Spleen (tissue), 11 donors: ENCODE measurements around the gene VSIG10L. TPM values are rescaled to one million over a fixed set of nuclear protein-coding genes. Genes with fewer than 3 reads are reported as not detected.

Source experiments
- DNase-seq: peaks from one replicate; pipeline ENCODE4 v3.0.0-alpha.2; 2020
- H3K27ac ChIP-seq, 8 donors: fragments of 200-600 bp; sonication (generic) in 7 of 8; 1 replicate in 4 of 8; 2 replicates in 4 of 8; pipeline versions ENCODE4 v1.5.0 to v1.8.0; 2016 to 2021; ENCODE audit warnings: inconsistent platforms in 4 of 8, mild to moderate bottlenecking in 4 of 8, moderate library complexity in 1 of 8
- H3K27me3 ChIP-seq, 7 donors: fragments of 200-600 bp; sonication (generic) in 6 of 7; replicated peaks in 1 of 7; 1 replicate in 4 of 7; 2 replicates in 3 of 7; pipeline versions ENCODE4 v1.5.0 to v1.8.0; 2016 to 2021; ENCODE audit warnings: inconsistent platforms in 3 of 7, mild to moderate bottlenecking in 1 of 7
- H3K36me3 ChIP-seq, 6 donors: fragments of 200-600 bp; sonication (generic) in 5 of 6; 1 replicate in 4 of 6; 2 replicates in 2 of 6; pipeline versions ENCODE4 v1.5.0 to v1.8.0; 2016 to 2021; ENCODE audit warnings: inconsistent platforms in 2 of 6
- H3K4me1 ChIP-seq, 6 donors: fragments of 200-600 bp; sonication (generic) in 5 of 6; 1 replicate in 3 of 6; 2 replicates in 3 of 6; pipeline versions ENCODE4 v1.5.0 to v1.8.0; 2016 to 2021; ENCODE audit warnings: inconsistent platforms in 3 of 6
- H3K4me3 ChIP-seq, 8 donors: fragments of 200-600 bp; sonication (generic) in 7 of 8; 1 replicate in 4 of 8; 2 replicates in 4 of 8; pipeline versions ENCODE4 v1.5.0 to v1.8.0; 2016 to 2021; ENCODE audit warnings: inconsistent platforms in 4 of 8, mild to moderate bottlenecking in 4 of 8, moderate library complexity in 2 of 8
- H3K9me3 ChIP-seq, 8 donors: fragments of 200-600 bp; sonication (generic) in 7 of 8; 1 replicate in 4 of 8; 2 replicates in 4 of 8; pipeline versions ENCODE4 v1.5.0 to v1.8.0; 2016 to 2021; ENCODE audit warnings: inconsistent platforms in 4 of 8
- CTCF ChIP-seq, 11 experiments: fragments of 200-600 bp in 7 of 11; fragments of 450-650 bp in 4 of 11; sonication (generic) in 4 of 11; IDR thresholded peaks in 8 of 11; conservative IDR thresholded peaks in 3 of 11; 1 replicate in 7 of 11; 2 replicates in 4 of 11; pipeline versions ENCODE4 v1.4.0 to v1.8.0; 2016 to 2021; ENCODE audit warnings: antibody characterized with exemption in 11 of 11, inconsistent platforms in 4 of 11, mild to moderate bottlenecking in 1 of 11
- POLR2A ChIP-seq, 3 donors: fragments of 450-650 bp; IDR thresholded peaks; one replicate each; pipeline ENCODE4 v1.5.1; 2017; ENCODE audit warnings: antibody characterized with exemption in 3 of 3, mild to moderate bottlenecking in 1 of 3
- POLR2AphosphoS5 ChIP-seq, 3 donors: sonication (generic); formaldehyde crosslinking; IDR thresholded peaks; one replicate each; pipeline ENCODE4 v1.5.1; 2017; ENCODE audit warnings: antibody characterized with exemption in 3 of 3
- WGBS, 5 donors: extraction: QIAGEN DNeasy Blood & Tissue Kit in 3 of 5; methylation state at CpG; one replicate each; pipeline versions ENCODE4 v1.1.5 to v1.1.7; 2013 to 2018; 5-methylcytosine and 5-hydroxymethylcytosine counted together
- intact Hi-C: fragments of 100-400 bp; cut with DNase I; formaldehyde crosslinking; loops from one replicate; pipeline ENCODE4 v1.15.0; 2023; ENCODE audit warnings: low total_unique reads
- polyA plus RNA-seq, 3 donors: library from polyadenylated mRNA; stranded (reverse); fragments of 200-250 nt; gene quantifications; one replicate each; pipeline ENCODE4 v1.2.1, GENCODE V29; 2013
- total RNA-seq, 7 donors: library from RNA; depleted of rRNA in 3 of 7; stranded (reverse); fragments of >200 nt in 3 of 7; fragmentation: NEBNext Ultra II Directional in 4 of 7; extraction: Animal tissue kit (Norgen Biotek cat#: 25700) in 4 of 7; gene quantifications; one replicate each; pipeline versions ENCODE4 v1.1.0 to v1.2.1, GENCODE V29; 2016 to 2021
- donor health status: healthy with polysubstance abuse.
- donor health status: DM: no; HTN: no; CAD: no; lungs with moderate emphysema.
- donor health status: DM: no; HTN: no; CAD: no.
- donor health status: Bipolar disorder and iron deficiency.
- donor health status: healthy.
- donor health status: DM: no; HTN: no; CAD: no.
- donor health status: DM: yes; HTN: yes; CAD: no.

Gene VSIG10L
- total and polyA plus RNA-seq, 10 donors: 1.1 to 2.6 (median 1.7) TPM

DNA sequence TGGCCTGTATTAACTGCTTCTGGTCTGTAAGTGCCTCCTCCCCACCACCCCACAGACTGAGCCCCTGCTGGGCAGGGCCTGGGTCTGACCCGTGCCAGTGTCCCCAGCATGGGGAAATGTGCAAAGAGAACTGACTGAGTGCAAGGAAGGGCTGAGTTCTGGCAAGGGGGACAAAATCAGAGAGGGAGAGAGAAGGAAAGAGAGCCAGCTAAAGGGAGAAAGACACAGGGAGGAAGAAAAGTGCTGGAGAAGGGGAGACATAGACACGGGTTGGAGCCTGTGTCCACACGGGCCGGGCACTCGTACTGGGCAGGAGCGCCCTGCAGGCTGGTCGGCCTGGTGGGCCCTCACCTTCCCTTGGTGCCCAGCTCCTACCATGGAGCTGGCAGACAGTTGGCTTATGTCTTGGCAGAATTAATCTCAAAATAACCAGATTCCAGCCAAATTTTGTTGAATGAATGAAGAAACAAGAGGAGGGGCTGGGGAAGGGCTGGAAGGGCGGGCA is 29.3 kb upstream of the VSIG10L start:
- H3K27me3 ChIP-seq: no peaks in the 10 kb centered on the region
- intact Hi-C loops: no loop called here
- peak overlapping the region in 7 of 8 donors; percentile 34 to 97 (median 77) for H3K27ac ChIP-seq
- TF ChIP-seq CTCF (IDR thresholded peaks at IDR 0.05 in 8 of 11, conservative IDR thresholded peaks at IDR 0.05 in 3 of 11): no peak
- no peak for TF ChIP-seq POLR2A (IDR thresholded peaks at IDR 0.05)
- TF ChIP-seq POLR2AphosphoS5 (IDR thresholded peaks at IDR 0.05): no peak
- 69 to 84% (median 72%) methylated on average over 8 of the region's 8 CpGs for WGBS, 5 donors
- no peaks in the 10 kb centered on the region for H3K9me3 ChIP-seq
- peaks cover 4 to 94% (median 31%) of the 10 kb centered on the region in 6 donors for H3K4me1 ChIP-seq
- peak overlapping the region in 7 of 8 donors; percentile 18 to 95 (median 35) for H3K4me3 ChIP-seq
- no peaks in the 10 kb centered on the region for H3K36me3 ChIP-seq
- DNase-seq: no peak

GRCh38 chr19:51370230-51370629 is 28.3 kb upstream of the VSIG10L start:
- Histone ChIP-seq H3K27me3 (no peaks in the 10 kb centered on the region), H3K4me3 (peak overlapping the region in 5 of 8 donors; percentile 29 to 95 (median 38)), H3K27ac (peak overlapping the region in 5 of 8 donors; percentile 20 to 97 (median 93)), H3K9me3 (no peaks in the 10 kb centered on the region), H3K4me1 (peaks cover 4 to 92% (median 38%) of the 10 kb centered on the region in 6 donors), H3K36me3 (no peaks in the 10 kb centered on the region)
- intact Hi-C loops: no loop called here
- no peak for DNase-seq
- 67 to 84% (median 80%) methylated on average over 4 of the region's 4 CpGs for WGBS, 5 donors
- TF ChIP-seq CTCF (IDR thresholded peaks at IDR 0.05 in 8 of 11, conservative IDR thresholded peaks at IDR 0.05 in 3 of 11) (no peak), POLR2AphosphoS5 (IDR thresholded peaks at IDR 0.05) (no peak), POLR2A (IDR thresholded peaks at IDR 0.05) (no peak)

GRCh38 chr19:51368366-51369282 is 26.7 kb upstream of the VSIG10L start, which contains the start of gene CLDND2:
Gene CLDND2, minus strand, starts transcription at chr19:51369003. Its CDS starts 426 bp downstream, at chr19:51368577.
- Histone ChIP-seq H3K4me1 (peaks cover 4 to 92% (median 47%) of the 10 kb centered on the region in 6 donors), H3K9me3 (no peaks in the 10 kb centered on the region), H3K4me3 (peak within 1 kb of the TSS; percentile 51 to 95 (median 78)), H3K27me3 (no peaks in the 10 kb centered on the region), H3K27ac (peak within 1 kb of the TSS; percentile 82 to 97 (median 93)), H3K36me3 (no peaks in the 10 kb centered on the region)
- WGBS, 5 donors: 48 to 53% (median 50%) methylated on average over 20 to 23 of the region's 23 CpGs
- TF ChIP-seq POLR2AphosphoS5 (IDR thresholded peaks at IDR 0.05) (no peak), CTCF (IDR thresholded peaks at IDR 0.05 in 8 of 11, conservative IDR thresholded peaks at IDR 0.05 in 3 of 11) (no peak), POLR2A (IDR thresholded peaks at IDR 0.05) (no peak)
- no peak for DNase-seq
- intact Hi-C loops: no loop called here
